ENCODE measurements around the gene CLEC4G. TPM values are rescaled to one million over a fixed set of nuclear protein-coding genes. Genes with fewer than 3 reads are reported as not detected.

The CLEC4G gene
- total RNA-seq, 1 donor, result not detected

- peak overlapping the region; percentile 96 for H3K4me3 ChIP-seq (ENCODE audit: low read depth, low read length)
- no peak for DNase-seq (ENCODE audit: low read depth)
- TF ChIP-seq CTCF (IDR thresholded peaks at IDR 0.05; ENCODE audit: insufficient read depth, low read depth, low read length), result no peak
Measured at GRCh38 chr19:7682175-7682855, 49.6 kb downstream of the CLEC4G start.

GRCh38 chr19:7681340-7682174, 50.4 kb downstream of the CLEC4G start:
- DNase-seq (ENCODE audit: low read depth), result peak; percentile 78
- peak; percentile 67 for TF ChIP-seq CTCF (IDR thresholded peaks at IDR 0.05; ENCODE audit: insufficient read depth, low read depth, low read length)
- peak overlapping the region; percentile 96 for H3K4me3 ChIP-seq (ENCODE audit: low read depth, low read length)

- DNase-seq (ENCODE audit: low read depth), result peak; percentile 81
- peak within 1 kb of the TSS; percentile 96 for H3K4me3 ChIP-seq (ENCODE audit: low read depth, low read length)
Measured at GRCh38 chr19:7680606-7681339, 51.1 kb downstream of the CLEC4G start, which contains the start of gene TRAPPC5. TRAPPC5 (plus strand) TSS chr19:7680833; CDS start chr19:7682254, 1,421 bp downstream.

GRCh38 chr19:7679771-7680605, 51.9 kb downstream of the CLEC4G start:
- no peak for DNase-seq (ENCODE audit: low read depth)
- TF ChIP-seq CTCF (IDR thresholded peaks at IDR 0.05; ENCODE audit: insufficient read depth, low read depth, low read length), result no peak
- H3K4me3 ChIP-seq (ENCODE audit: low read depth, low read length), result peak overlapping the region; percentile 36

More at GRCh38 chr19:7680606-7681339, 51.1 kb downstream of the CLEC4G start, which contains the start of gene TRAPPC5:
- TF ChIP-seq CTCF (IDR thresholded peaks at IDR 0.05; ENCODE audit: insufficient read depth, low read depth, low read length), result peak; percentile 73

GRCh38 chr19:7678971-7679751, 52.7 kb downstream of the CLEC4G start:
- no peak overlapping the region for H3K4me3 ChIP-seq (ENCODE audit: low read depth, low read length)
- TF ChIP-seq CTCF (IDR thresholded peaks at IDR 0.05; ENCODE audit: insufficient read depth, low read depth, low read length), result no peak
- DNase-seq (ENCODE audit: low read depth), result no peak

Other genes starting within 250 kb of the CLEC4G start
- 2.3 and 2.6 TPM in 2 replicates for gene PEX11G, start 243.1 kb downstream of the CLEC4G start, total RNA-seq
- gene ZNF358, start 216.0 kb downstream of the CLEC4G start, total RNA-seq, result 13.8 and 20.9 TPM in 2 replicates
- 5.5 and 8.6 TPM in 2 replicates for gene MCOLN1, start 209.5 kb downstream of the CLEC4G start, total RNA-seq
- gene PNPLA6, start 196.4 kb downstream of the CLEC4G start, total RNA-seq, result 101 and 106 TPM in 2 replicates
- not detected in 2 replicates for gene CAMSAP3, start 136.2 kb downstream of the CLEC4G start, total RNA-seq
- gene XAB2, start 102.6 kb downstream of the CLEC4G start, total RNA-seq, result 32.0 and 34.1 TPM in 2 replicates
- gene PET100, start 102.3 kb downstream of the CLEC4G start, total RNA-seq, result 10.4 and 11.9 TPM in 2 replicates
- gene PCP2, start 98.4 kb downstream of the CLEC4G start, total RNA-seq, result 0.43 TPM in 1 of 2 replicates, not detected in the other
- gene STXBP2, start 95.0 kb downstream of the CLEC4G start, total RNA-seq, result 4.2 and 9.9 TPM in 2 replicates
- not detected in 2 replicates for gene RETN, start 63.1 kb downstream of the CLEC4G start, total RNA-seq
- gene MCEMP1, start 55.0 kb downstream of the CLEC4G start, total RNA-seq, result not detected in 2 replicates
- gene TRAPPC5, start 51.3 kb downstream of the CLEC4G start, total RNA-seq, result 29.0 and 29.8 TPM in 2 replicates
- not detected in 2 replicates for gene FCER2, start 30.0 kb downstream of the CLEC4G start, total RNA-seq
- gene CD209, start 15.4 kb upstream of the CLEC4G start, total RNA-seq, result not detected in 2 replicates
- gene CLEC4M, start 31.1 kb upstream of the CLEC4G start, total RNA-seq, result under 0.01 TPM in 1 of 2 replicates, not detected in the other
- 24.8 and 25.5 TPM in 2 replicates for gene EVI5L, start 98.1 kb upstream of the CLEC4G start, total RNA-seq
- gene PRR36, start 142.3 kb upstream of the CLEC4G start, total RNA-seq, result under 0.01 TPM in 1 of 2 replicates, not detected in the other
- 6.0 and 7.4 TPM in 2 replicates for gene LRRC8E, start 156.4 kb upstream of the CLEC4G start, total RNA-seq
- 12.1 and 12.2 TPM in 2 replicates for gene MAP2K7, start 171.8 kb upstream of the CLEC4G start, total RNA-seq
- 0.86 and 0.97 TPM in 2 replicates for gene TGFBR3L, start 182.7 kb upstream of the CLEC4G start, total RNA-seq
- gene SNAPC2, start 188.2 kb upstream of the CLEC4G start, total RNA-seq, result 17.7 and 23.5 TPM in 2 replicates
- gene CTXN1, start 194.0 kb upstream of the CLEC4G start, total RNA-seq, result 1.9 and 3.0 TPM in 2 replicates
- gene TIMM44, start 211.6 kb upstream of the CLEC4G start, total RNA-seq, result 57.9 and 58.6 TPM in 2 replicates